K562 (cell line): ENCODE measurements around the gene MYOZ3. TPM values are rescaled to one million over a fixed set of nuclear protein-coding genes. Genes with fewer than 3 reads are reported as not detected.

Experiments used
- ATAC-seq: fragments of 200-7000 bp; cut with Tn5 transposase; 3 replicates; pipeline ENCODE4 v1.9.1; 2020; ENCODE audit warnings: moderate library complexity
- BruUV-seq: library from RNA; stranded (reverse); fragments of 400-500 nt; replicated peaks from 2 replicates; lab custom pipeline; 2021; lab: Mats Ljungman, UMichigan
- CTCF ChIA-PET: fragments of 300-600 bp; formaldehyde crosslinking; extraction: SDS; loops from one replicate; lab custom pipeline; 2021; ENCODE audit warnings: low intra/inter-chr PET ratio; lab: Yijun Ruan, JAX
- POLR2A ChIA-PET: fragments of 300-600, 350-650 bp; sonication (Branson Sonifier 250); formaldehyde crosslinking; extraction: SDS; loops from one replicate; lab custom pipeline; 2021; ENCODE audit warnings: antibody characterized with exemption, inconsistent platforms; lab: Yijun Ruan, JAX
- DNase-seq, 4 experiments: peaks; one replicate each; pipeline versions ENCODE4 v3.0.0 to v3.0.0-alpha.2; 2011 to 2018; ENCODE audit warnings: low spot score in 3 of 4, mixed read lengths in 3 of 4; ENCODE audit errors: extremely low read depth in 1 of 4
- FAIRE-seq: peaks from 2 replicates; lab custom pipeline; 2011; peaks lifted over from hg19 to GRCh38; lab: Jason Lieb, UNC
- H2AFZ ChIP-seq: 2 replicates; pipeline ENCODE4 v1.6.0; 2011; ENCODE audit warnings: low read depth, low read length, control low read depth, inconsistent platforms
- H3K27ac ChIP-seq: fragments of 200-600 bp; 3 replicates; pipeline ENCODE4 v1.8.0; 2011; ENCODE audit warnings: low read depth, mild to moderate bottlenecking, control low read depth, inconsistent platforms, low read length, moderate library complexity, mixed read lengths; ENCODE audit errors: extremely low read depth
- H3K27me3 ChIP-seq, 2 experiments: fragments of 300-600 bp in 1 of 2; 2 replicates in 1 of 2; 3 replicates in 1 of 2; pipeline versions ENCODE4 v1.6.0 to v1.8.0; 2011; ENCODE audit warnings: inconsistent platforms in 2 of 2, low read length in 2 of 2, mild to moderate bottlenecking in 1 of 2, mixed read lengths in 1 of 2, moderate library complexity in 1 of 2; ENCODE audit not compliant: control insufficient read depth in 2 of 2, insufficient read depth in 2 of 2
- H3K36me3 ChIP-seq: fragments of 300-600 bp; 3 replicates; pipeline ENCODE4 v1.8.0; 2011; ENCODE audit warnings: mild to moderate bottlenecking, low read length, inconsistent platforms; ENCODE audit not compliant: control insufficient read depth, insufficient read depth
- H3K4me1 ChIP-seq, 2 experiments: fragments of 200-600 bp in 1 of 2; replicated peaks in 1 of 2; 2 replicates in 1 of 2; 3 replicates in 1 of 2; pipeline versions ENCODE4 v1.5.1 to v1.8.0; 2011; ENCODE audit warnings: inconsistent platforms in 2 of 2, low read length in 2 of 2, mild to moderate bottlenecking in 1 of 2, mixed read lengths in 1 of 2, moderate library complexity in 1 of 2; ENCODE audit not compliant: control insufficient read depth in 2 of 2, insufficient read depth in 2 of 2
- H3K4me2 ChIP-seq: 2 replicates; pipeline ENCODE4 v1.6.1; 2011; ENCODE audit warnings: low read length, control low read depth, inconsistent platforms, mixed read lengths; ENCODE audit not compliant: insufficient read depth
- H3K4me3 ChIP-seq: fragments of 200-600 bp; sonication (generic), shearing (Covaris generic); 2 replicates; pipeline ENCODE4 v1.5.1; 2016; ENCODE audit warnings: control low read depth, inconsistent platforms
- H3K79me2 ChIP-seq: fragments of 200-600 bp; 3 replicates; pipeline ENCODE4 v1.8.0; 2011; ENCODE audit warnings: low read length, inconsistent platforms; ENCODE audit not compliant: control insufficient read depth, insufficient read depth
- H3K9ac ChIP-seq, 2 experiments: 2 replicates each; pipeline versions ENCODE4 v1.6.0 to v1.6.1; 2011; ENCODE audit warnings: low read depth in 2 of 2, low read length in 2 of 2, control low read depth in 1 of 2, inconsistent platforms in 1 of 2, mild to moderate bottlenecking in 1 of 2, mixed read lengths in 1 of 2; ENCODE audit not compliant: insufficient read depth in 1 of 2
- H3K9me1 ChIP-seq: one replicate; pipeline ENCODE4 v1.6.0; 2011; ENCODE audit warnings: inconsistent platforms, mild to moderate bottlenecking, low read length, moderate library complexity; ENCODE audit not compliant: control insufficient read depth, insufficient read depth
- H3K9me3 ChIP-seq: replicated peaks from 2 replicates; pipeline ENCODE4 v1.5.1; 2011; ENCODE audit warnings: low read depth, low read length, inconsistent platforms; ENCODE audit not compliant: control insufficient read depth, insufficient read depth
- H4K20me1 ChIP-seq: replicated peaks from 2 replicates; pipeline ENCODE4 v1.6.1; 2011; ENCODE audit warnings: low read length, inconsistent platforms, mixed read lengths; ENCODE audit not compliant: control insufficient read depth, insufficient read depth
- BHLHE40 ChIP-seq: IDR thresholded peaks from 2 replicates; pipeline ENCODE4 v1.6.1; 2011; ENCODE audit warnings: low read length, improper control_type of control experiment
- HCFC1 ChIP-seq: IDR thresholded peaks from 2 replicates; pipeline ENCODE4 v1.6.1; 2012; ENCODE audit warnings: low read depth, low read length, improper control_type of control experiment
- HOXB6 ChIP-seq: fragments of 250-450 bp; sonication (Bioruptor Pico); IDR thresholded peaks from 2 replicates; pipeline ENCODE4 v1.5.1; 2022; ENCODE audit warnings: mild to moderate bottlenecking, borderline replicate concordance
- IRF2 ChIP-seq: sonication (generic); formaldehyde crosslinking; IDR thresholded peaks from 2 replicates; pipeline ENCODE4 v1.8.1; 2022; ENCODE audit warnings: mild to moderate bottlenecking, missing genetic modification reagents
- NONO ChIP-seq, 2 experiments: fragments of 200-400 bp in 1 of 2; fragments of 450-650 bp in 1 of 2; formaldehyde crosslinking in 1 of 2; IDR thresholded peaks; 2 replicates each; pipeline ENCODE4 v1.6.1; 2017; ENCODE audit warnings: low read depth in 2 of 2, mild to moderate bottlenecking in 2 of 2, moderate library complexity in 2 of 2, low read length in 1 of 2
- RBBP5 ChIP-seq: fragments of 200-600 bp; sonication (generic); IDR thresholded peaks from 2 replicates; pipeline ENCODE4 v1.6.1; 2012; ENCODE audit warnings: borderline replicate concordance, mild to moderate bottlenecking, low read length, control low read depth, inconsistent platforms; ENCODE audit not compliant: insufficient read depth, poor library complexity, severe bottlenecking
- ZNF184 ChIP-seq: sonication (generic); formaldehyde crosslinking; IDR thresholded peaks from 2 replicates; pipeline ENCODE4 v1.5.0; 2020; ENCODE audit warnings: missing genetic modification reagents
- ZNF23 ChIP-seq: fragments of 250-450 bp; sonication (Bioruptor Pico); IDR thresholded peaks from 2 replicates; pipeline ENCODE4 v1.4.0; 2020; ENCODE audit warnings: mild to moderate bottlenecking
- WGBS: fragments of 100-300 bp; shearing (Covaris generic); methylation state at CpG from one replicate; pipeline ENCODE4 v1.1.6; 2016; ENCODE audit warnings: low coverage, mixed read lengths; ENCODE audit not compliant: insufficient coverage; ENCODE audit errors: missing lambda C conversion rate; 5-methylcytosine and 5-hydroxymethylcytosine counted together
- in situ Hi-C: fragments of 300-500 bp; cut with MboI; formaldehyde crosslinking; loops from 4 replicates; pipeline ENCODE4 v1.15.0; 2018; ENCODE audit warnings: inconsistent platforms, mixed read lengths
- intact Hi-C: fragments of 100-400 bp; cut with micrococcal nuclease; formaldehyde crosslinking; loops from 2 replicates; pipeline ENCODE4 v1.14.2; 2022
- polyA plus RNA-seq, 8 experiments: library from polyadenylated mRNA; depleted of rRNA in 4 of 8; stranded (reverse) in 5 of 8; unstranded in 3 of 8; fragments of >200 nt; fragmentation: Nextera tagmentation in 2 of 8; fragmentation: Illumina TruSeq in 1 of 8; extraction: Ambion mirVana in 2 of 8; extraction: Trizol in 1 of 8; gene quantifications; 2 replicates each; pipeline versions ENCODE4 v1.2.1 to v1.2.3, GENCODE V29; 2011 to 2014; ENCODE audit warnings: inconsistent platforms in 1 of 8, missing spikeins in 1 of 8
- total RNA-seq, 7 experiments: library from RNA; depleted of rRNA in 6 of 7; stranded (reverse); fragments of >200 nt in 6 of 7; fragmentation: Illumina TruSeq in 2 of 7; extraction: Trizol in 2 of 7; gene quantifications; 2 replicates each; pipeline versions ENCODE4 v1.2.1 to v1.2.3, GENCODE V29; 2011 to 2021; ENCODE audit warnings: low replicate concordance in 1 of 7
- TF ChIP-seq, protein P1 (sequence below): sonication (generic); formaldehyde crosslinking; IDR thresholded peaks from 2 replicates; pipeline ENCODE4 v1.5.0; 2020; ENCODE audit warnings: missing genetic modification reagents
- TF ChIP-seq, protein P2 (sequence below): fragments of 450-650 bp; formaldehyde crosslinking; IDR thresholded peaks from 2 replicates; pipeline ENCODE4 v1.4.0; 2020; ENCODE audit warnings: mild to moderate bottlenecking, moderate library complexity
- TF ChIP-seq, protein P3 (sequence below): fragments of 250-450 bp; sonication (Bioruptor Pico); IDR thresholded peaks from 2 replicates; pipeline ENCODE4 v1.4.0; 2020; ENCODE audit warnings: borderline replicate concordance
- TF ChIP-seq, protein P4 (sequence below): sonication (generic); formaldehyde crosslinking; IDR thresholded peaks from 2 replicates; pipeline ENCODE4 v1.8.0; 2022; ENCODE audit warnings: missing genetic modification reagents, mild to moderate bottlenecking, moderate library complexity, borderline replicate concordance
- TF ChIP-seq, protein P5 (sequence below): sonication (generic); formaldehyde crosslinking; IDR thresholded peaks from 2 replicates; pipeline ENCODE4 v1.8.0; 2022; ENCODE audit warnings: mild to moderate bottlenecking, missing genetic modification reagents

MYOZ3 gene
- total and polyA plus RNA-seq, 9 of the 15 experiments (the other 6 are each of a cell fraction or from before 2014, with no cell fraction given) = not detected

DNA sequence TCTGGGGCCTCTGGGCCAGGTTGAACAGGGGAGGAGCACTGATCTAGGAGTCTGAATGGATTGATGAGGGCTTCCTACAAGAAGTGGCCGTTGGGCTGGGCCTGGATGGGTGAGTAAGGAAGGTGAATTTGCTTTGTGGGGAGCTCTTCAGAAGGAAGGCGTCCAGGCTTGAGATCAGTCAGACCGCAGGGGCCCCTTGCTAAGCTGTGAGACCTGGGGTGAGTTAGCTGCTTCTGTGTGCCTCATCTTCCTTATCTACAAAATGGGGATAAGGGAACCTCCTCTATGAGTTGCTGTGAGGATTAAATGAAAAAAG is 21.7 kb upstream of the MYOZ3 start:
- no peak overlapping the region for H2AFZ ChIP-seq
- CTCF ChIA-PET = no interaction called here
- H3K36me3 ChIP-seq = no peaks in the 10 kb centered on the region
- H3K9me1 ChIP-seq = no peaks in the 10 kb centered on the region
- no peak for FAIRE-seq
- H3K79me2 ChIP-seq = no peaks in the 10 kb centered on the region
- ATAC-seq = no peak
- H3K4me3 ChIP-seq = no peak overlapping the region
- no peak overlapping the region for H3K27ac ChIP-seq
- POLR2A ChIA-PET = interaction anchor here (0.6 to 1.1 kb wide), 2 partner anchors 129 to 402 kb away, joined by 3 to 7 read pairs; no protein-coding TSS in a partner anchor
- peaks cover 19% of the 10 kb centered on the region for H4K20me1 ChIP-seq
- BruUV-seq = no TSS peak
- H3K4me2 ChIP-seq = no peak overlapping the region
- DNase-seq = no peak
- peaks cover 11 to 18% of the 10 kb centered on the region in 2 experiments for H3K4me1 ChIP-seq
- in situ Hi-C loops = no loop called here
- H3K27me3 ChIP-seq = peaks cover 7 to 31% of the 10 kb centered on the region in 2 experiments; a peak in 4 of 5 replicates
- no peak overlapping the region for H3K9ac ChIP-seq
- WGBS = 6% methylated on average over 3 of the region's 3 CpGs
- no peaks in the 10 kb centered on the region for H3K9me3 ChIP-seq
- intact Hi-C loops = no loop called here
- TF ChIP-seq BHLHE40 (no peak), ZNF184 (CRISPR knock-in tag) (no peak), IRF2 (no peak), HOXB6 (CRISPR knock-in tag) (no peak), NONO (IDR thresholded peaks at IDR 0.05; ENCODE audit: low read depth in 2 of 2, low read length in 1 of 2) (no peak), RBBP5 (no peak), ZNF23 (no peak), HCFC1 (no peak)
- TF ChIP-seq, protein P1, sequence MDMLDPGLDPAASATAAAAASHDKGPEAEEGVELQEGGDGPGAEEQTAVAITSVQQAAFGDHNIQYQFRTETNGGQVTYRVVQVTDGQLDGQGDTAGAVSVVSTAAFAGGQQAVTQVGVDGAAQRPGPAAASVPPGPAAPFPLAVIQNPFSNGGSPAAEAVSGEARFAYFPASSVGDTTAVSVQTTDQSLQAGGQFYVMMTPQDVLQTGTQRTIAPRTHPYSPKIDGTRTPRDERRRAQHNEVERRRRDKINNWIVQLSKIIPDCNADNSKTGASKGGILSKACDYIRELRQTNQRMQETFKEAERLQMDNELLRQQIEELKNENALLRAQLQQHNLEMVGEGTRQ = no peak
- TF ChIP-seq, protein P2, sequence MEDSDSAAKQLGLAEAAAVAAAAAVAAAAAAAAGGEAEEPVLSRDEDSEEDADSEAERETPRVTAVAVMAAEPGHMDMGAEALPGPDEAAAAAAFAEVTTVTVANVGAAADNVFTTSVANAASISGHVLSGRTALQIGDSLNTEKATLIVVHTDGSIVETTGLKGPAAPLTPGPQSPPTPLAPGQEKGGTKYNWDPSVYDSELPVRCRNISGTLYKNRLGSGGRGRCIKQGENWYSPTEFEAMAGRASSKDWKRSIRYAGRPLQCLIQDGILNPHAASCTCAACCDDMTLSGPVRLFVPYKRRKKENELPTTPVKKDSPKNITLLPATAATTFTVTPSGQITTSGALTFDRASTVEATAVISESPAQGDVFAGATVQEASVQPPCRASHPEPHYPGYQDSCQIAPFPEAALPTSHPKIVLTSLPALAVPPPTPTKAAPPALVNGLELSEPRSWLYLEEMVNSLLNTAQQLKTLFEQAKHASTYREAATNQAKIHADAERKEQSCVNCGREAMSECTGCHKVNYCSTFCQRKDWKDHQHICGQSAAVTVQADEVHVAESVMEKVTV (CRISPR knock-in tag) = no peak
- TF ChIP-seq, protein P3, sequence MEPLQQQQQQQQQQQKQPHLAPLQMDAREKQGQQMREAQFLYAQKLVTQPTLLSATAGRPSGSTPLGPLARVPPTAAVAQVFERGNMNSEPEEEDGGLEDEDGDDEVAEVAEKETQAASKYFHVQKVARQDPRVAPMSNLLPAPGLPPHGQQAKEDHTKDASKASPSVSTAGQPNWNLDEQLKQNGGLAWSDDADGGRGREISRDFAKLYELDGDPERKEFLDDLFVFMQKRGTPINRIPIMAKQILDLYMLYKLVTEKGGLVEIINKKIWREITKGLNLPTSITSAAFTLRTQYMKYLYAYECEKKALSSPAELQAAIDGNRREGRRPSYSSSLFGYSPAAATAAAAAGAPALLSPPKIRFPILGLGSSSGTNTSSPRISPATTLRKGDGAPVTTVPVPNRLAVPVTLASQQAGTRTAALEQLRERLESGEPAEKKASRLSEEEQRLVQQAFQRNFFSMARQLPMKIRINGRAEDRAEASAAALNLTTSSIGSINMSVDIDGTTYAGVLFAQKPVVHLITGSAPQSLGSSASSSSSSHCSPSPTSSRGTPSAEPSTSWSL = no peak
- TF ChIP-seq, protein P4, sequence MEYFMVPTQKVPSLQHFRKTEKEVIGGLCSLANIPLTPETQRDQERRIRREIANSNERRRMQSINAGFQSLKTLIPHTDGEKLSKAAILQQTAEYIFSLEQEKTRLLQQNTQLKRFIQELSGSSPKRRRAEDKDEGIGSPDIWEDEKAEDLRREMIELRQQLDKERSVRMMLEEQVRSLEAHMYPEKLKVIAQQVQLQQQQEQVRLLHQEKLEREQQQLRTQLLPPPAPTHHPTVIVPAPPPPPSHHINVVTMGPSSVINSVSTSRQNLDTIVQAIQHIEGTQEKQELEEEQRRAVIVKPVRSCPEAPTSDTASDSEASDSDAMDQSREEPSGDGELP (CRISPR knock-in tag) = no peak
- TF ChIP-seq, protein P5, sequence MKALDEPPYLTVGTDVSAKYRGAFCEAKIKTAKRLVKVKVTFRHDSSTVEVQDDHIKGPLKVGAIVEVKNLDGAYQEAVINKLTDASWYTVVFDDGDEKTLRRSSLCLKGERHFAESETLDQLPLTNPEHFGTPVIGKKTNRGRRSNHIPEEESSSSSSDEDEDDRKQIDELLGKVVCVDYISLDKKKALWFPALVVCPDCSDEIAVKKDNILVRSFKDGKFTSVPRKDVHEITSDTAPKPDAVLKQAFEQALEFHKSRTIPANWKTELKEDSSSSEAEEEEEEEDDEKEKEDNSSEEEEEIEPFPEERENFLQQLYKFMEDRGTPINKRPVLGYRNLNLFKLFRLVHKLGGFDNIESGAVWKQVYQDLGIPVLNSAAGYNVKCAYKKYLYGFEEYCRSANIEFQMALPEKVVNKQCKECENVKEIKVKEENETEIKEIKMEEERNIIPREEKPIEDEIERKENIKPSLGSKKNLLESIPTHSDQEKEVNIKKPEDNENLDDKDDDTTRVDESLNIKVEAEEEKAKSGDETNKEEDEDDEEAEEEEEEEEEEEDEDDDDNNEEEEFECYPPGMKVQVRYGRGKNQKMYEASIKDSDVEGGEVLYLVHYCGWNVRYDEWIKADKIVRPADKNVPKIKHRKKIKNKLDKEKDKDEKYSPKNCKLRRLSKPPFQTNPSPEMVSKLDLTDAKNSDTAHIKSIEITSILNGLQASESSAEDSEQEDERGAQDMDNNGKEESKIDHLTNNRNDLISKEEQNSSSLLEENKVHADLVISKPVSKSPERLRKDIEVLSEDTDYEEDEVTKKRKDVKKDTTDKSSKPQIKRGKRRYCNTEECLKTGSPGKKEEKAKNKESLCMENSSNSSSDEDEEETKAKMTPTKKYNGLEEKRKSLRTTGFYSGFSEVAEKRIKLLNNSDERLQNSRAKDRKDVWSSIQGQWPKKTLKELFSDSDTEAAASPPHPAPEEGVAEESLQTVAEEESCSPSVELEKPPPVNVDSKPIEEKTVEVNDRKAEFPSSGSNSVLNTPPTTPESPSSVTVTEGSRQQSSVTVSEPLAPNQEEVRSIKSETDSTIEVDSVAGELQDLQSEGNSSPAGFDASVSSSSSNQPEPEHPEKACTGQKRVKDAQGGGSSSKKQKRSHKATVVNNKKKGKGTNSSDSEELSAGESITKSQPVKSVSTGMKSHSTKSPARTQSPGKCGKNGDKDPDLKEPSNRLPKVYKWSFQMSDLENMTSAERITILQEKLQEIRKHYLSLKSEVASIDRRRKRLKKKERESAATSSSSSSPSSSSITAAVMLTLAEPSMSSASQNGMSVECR (CRISPR knock-in tag) = no peak
